HG02798 (cell line): ENCODE results near the gene MAF.

ENCODE experiments used
- ATAC-seq: cut with Tn5 transposase; IDR thresholded peaks from one replicate; pipeline ENCODE4 v1.9.1; 2021; ENCODE audit warnings: mild to moderate bottlenecking; ENCODE audit not compliant: unreplicated experiment, poor library complexity

MAF gene

DNA sequence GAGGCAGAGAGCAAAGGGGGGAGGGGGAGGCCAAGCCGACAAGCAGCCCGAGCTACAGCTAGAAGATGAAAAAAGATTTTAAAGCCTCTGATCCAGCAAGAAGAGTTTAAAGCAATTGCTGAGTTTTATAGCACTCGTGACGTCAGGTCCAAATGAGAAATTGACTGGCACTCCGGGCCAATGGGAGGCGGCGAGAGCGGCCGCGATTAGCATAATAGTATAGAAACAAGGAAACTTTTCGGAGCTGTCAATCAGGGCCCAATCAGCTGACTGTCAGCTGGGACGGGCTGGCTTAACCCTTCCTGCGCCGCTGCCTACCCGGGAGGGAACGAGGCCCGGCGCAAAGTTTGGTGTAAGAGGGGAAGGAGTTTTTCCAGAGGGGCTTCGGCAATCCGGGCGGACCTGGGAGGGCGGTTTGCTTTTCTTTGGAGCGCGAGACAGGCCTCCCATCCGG is at the start of gene MAF:
Gene MAF, minus strand, starts transcription at position 100 of the 454 bp plus-strand sequence. CDS start 835 bp downstream, outside the sequence.
- ATAC-seq, result peak; percentile 40

DNA sequence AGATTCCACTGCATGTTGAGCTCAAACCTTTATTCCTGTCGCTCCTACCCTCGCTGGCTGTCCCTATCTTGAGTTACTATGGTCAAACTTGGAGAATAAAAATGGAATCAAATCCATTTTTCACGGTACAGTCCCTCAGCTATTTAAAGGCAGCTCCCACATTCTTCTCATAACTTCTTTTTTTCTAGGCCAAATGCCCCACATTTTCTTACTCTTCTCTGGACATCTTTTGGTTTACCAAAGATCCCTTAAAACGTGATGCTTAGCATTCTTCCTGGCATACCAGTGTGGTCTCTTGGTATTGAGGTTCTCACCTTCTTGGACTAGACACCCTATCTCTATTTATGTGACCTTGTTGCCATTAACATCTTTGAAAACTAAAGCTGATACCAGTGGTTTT is 48.3 kb upstream of the MAF start:
- no peak for ATAC-seq

DNA sequence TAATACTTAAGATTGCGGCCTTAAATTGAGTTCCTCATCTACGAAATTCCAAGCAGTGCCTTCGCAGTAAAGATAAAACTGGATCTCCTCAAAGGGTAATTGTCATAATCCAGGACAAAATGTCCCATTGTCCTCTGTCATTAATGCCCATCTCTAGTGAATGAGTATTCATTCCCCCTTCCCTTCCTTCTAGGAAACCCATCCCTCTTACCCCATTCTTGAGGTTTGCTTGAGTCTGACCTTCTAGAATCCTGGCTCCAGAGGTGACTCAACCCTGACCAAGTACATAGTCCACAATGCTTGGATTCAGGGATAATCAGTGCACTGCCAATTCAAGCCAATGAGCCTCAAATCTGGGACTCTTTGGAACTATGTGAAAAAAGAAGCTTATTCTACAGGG is 47.0 kb upstream of the MAF start:
- ATAC-seq, result no peak

DNA sequence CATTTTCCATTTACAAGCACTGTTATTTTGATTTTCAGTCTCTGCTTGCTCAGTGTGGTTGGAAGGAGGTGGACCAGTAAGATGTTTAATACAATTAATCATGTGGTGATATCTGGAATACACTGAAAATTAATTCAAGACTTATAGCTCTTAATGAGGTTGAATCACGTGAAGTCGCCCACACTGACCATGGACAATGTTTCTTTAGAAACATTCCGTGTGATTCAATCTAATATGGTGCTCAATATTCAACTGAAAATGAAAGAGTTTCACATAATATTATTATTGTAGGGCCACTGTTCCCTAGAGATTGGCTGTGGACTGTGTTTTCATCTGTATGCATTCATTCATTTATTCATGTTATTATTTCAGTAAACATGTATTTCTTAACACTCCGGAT is 45.2 kb upstream of the MAF start:
- ATAC-seq, result no peak

DNA sequence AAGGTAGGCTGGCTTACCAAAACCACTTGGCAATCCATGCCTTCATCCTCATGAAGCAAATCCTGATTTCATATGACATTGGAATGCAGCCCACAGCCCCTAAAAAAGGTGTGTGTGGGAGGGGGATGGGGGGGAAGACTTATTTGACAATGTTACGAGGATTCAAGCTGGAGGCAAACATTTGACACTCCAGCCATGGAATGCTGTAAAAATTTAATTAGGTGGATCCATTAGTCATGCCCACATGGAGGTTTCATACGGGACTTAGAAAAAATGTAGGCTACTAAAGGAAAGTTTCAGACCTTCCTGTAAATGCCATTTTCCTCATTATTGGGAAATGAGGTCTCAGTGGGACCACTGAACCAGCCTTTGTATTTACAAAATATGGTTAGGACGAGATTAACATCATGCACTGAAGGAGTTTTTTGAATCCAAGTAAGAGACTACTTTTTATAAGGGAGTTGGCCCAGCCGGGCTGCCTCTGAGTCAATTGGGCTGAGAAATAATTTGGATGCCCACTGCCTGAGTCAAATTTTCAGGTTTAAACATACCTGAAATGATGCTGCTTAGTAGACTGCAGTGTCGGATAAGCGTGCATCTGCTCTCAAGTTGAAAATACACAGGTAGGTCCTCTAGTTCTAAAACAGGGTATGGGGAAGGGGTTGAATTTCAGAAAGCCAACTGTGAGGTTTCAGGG is 44.6 kb upstream of the MAF start:
- ATAC-seq, result no peak

DNA sequence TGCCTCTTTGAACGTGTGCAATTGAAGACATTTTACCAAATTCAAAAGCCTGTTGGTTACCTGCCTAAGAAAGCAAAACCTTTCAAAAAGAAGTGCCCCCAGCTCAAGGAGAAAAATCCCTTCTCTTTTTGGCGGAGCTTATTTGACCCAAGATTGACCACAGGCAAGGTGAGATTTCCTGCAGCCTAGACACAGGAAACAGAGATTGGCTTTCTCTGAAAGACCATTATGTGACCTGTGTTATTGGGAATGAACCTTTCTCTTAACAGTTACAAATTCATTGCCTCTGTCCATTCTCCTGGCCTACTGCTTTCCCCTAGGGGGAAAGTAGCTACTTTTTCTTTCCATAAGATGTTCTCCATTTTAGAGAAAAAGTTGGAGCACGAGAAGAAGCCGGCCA is 42.1 kb upstream of the MAF start:
- no peak for ATAC-seq

DNA sequence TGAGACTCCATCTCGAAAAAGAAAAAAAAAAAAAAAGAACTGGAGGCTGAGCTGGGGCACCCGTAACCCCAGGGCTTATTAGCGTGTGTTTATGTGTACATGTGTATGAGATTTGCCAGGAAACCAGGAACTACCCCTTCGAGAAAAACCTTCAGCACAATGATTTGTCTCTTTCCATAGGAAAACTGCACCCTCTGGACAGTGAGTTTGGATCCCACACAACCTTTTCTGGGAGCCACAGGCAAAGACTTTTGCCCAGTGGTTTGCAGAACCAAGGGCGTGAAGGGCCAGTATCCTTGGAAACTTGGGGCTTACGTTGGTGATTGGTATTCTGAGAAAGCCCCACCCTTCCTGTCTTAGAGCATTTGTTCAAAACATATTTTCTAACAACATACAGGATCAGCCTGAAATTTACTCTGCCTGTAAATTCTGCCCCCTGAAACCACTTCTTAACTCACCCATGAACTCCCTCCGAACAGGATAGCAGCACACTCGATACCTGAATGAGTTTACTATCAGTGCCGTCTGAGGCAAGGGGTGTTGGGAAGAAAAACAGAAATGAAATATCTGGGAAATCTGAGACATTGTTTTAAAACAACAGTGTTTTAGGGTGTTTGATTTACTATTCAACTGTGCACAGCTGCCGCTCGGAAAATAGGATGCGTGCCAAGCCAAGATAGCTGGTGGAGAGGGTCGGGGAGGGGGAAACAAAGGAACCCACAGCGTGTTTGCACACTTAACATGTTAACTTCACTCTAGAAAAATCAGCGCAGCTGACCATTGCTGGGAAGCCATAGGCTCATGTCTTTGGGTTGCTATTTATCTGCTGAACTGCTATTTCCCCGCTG is 40.2 kb upstream of the MAF start:
- no peak for ATAC-seq

DNA sequence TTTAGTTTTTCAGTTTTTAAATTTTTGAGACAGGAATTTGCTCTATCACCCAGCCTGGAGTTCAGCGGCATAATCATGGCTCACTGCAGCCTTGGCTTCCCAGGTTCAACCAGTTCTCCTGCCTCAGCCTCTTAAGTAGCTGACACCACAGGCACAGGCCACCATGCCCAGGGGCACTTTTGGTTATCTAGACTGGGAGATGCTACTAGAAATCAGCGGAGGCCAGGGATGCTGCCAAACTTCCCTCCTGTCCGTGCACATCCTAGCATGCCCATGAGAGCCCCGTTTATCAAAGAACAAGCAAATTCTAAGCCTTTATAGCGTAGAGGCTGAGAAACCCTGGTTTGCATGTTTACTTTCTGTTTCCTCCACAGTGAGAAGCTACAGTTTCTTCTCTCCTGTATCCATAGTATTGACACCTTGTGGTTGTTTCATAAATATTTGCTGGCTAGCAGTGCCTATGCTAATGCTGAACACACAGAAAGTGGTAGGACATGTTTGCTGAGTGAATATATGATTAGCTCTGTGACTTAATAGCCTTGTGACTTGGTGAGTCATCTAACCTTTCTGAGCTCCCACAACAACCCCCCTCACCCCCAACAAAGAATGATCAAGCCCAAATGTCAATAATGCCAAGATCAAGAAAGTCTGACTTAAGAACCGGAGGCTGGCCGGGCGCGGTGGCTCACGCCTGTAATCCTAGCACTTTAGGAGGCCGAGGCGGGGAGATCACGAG is 39.2 kb upstream of the MAF start:
- no peak for ATAC-seq

DNA sequence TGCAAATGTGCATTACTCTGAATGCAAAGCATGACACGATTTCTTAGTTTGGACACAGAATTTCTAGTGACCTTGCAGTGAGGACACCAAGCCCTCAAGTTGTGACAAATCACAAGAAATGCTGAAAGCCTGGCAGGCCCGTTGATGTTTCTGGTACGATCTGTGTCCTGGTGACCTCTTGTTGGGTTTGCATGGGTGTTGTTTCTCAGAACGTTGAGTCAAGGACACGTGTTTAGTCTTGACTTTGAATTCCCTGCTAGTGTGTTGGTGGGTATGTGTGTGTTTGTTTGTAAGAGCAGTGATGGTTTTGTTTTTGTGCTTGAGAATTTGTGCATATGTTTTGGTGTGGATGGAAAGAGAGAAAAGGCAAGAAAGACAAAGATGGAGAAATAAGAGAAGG is 37.8 kb upstream of the MAF start:
- ATAC-seq, result no peak

DNA sequence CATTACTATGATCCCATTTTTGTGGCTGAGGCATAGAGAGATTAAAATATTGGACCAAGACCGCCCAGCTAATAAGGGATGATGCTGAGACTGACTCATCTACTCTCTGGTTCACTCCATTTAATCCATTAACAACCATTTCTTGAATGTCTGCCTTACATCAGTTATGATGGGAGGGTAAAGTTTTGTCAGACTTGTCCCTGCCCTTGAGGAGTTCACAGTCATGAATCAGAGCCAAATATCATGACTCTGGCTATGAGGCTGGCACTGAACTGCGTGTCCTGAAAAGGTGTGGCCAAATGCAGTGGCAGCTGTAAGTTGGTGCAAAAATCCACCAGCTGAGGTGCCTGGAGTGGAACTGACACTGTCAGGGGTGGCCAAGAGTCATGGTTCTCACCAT is 35.0 kb upstream of the MAF start:
- no peak for ATAC-seq

DNA sequence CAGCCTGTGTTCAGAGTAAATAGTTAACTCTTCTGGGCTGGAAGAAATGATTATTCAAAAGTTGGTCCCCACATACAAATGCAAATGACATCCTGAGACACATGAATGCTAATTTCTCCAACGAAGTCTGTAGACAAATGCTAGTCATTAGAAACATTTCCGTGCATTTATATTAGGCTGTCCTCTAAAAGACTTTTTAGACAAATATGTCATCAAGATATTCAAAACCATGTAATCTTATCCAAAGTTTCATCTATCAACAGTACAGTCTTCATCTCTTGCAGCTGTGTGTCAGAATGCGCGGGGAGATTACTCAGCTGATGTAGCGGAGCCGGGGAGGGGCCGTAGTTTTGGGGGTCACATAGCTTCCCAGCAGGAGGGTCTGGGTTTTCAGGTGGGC is 33.8 kb upstream of the MAF start:
- ATAC-seq, result no peak

DNA sequence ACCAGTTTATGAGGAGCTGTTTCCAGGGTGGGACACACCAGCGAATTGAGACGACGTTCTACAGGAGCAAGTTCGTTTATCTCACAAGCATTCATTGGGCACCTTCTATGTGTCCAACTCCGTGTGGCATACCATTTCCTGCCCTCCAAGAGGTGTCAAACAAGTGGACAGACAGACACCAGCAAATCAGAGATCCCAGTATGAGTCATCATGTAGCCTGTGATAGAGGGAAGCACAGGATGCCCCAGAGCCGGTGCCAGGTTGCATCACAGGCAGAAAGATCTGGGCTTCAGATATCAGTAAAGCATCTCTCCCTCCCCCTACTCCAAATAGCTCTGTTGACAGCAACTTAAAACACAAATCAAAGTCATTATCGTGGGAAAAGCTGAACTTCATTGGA is 31.8 kb upstream of the MAF start:
- ATAC-seq, result no peak

DNA sequence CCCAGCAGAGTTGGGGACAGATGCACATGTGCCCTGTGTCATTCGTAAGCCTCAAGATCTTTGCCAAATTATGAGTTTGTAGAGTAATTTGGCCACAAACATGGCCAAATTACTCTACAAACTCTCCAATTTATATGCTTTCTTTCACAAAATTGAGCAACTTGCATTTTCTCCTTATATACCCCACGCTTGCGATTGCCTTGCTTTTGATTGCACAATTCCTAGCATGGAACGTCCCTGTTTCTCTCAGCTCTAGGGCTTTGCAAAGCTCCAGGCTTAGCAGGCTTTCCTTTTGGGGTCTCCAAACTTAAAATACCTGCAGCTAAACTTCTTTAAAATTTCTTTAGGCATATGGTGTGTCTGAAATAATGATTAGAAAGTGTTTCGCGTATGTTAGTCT is 28.5 kb upstream of the MAF start:
- ATAC-seq, result no peak

DNA sequence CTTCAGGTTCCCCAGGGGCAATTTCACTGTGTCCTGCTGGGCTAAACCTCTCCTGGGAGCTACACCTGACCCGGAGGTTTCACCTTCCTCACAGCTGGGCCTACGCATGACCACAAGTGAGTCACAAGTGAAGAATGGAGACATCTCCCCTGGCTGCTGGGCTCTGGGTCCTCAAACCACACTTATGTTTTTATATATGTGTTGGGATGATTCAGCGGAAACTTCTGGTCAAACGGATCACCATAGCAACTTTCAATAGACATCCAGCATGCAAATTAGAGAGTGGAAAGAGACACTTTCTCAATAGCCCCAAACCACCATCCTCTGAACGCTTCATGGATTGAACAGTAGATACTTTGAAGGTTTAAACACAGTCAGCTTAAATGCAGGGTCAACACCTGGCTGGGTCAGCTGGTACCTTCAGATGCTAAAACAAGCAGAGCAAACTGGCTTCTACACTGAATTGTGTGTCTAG is 28.0 kb upstream of the MAF start:
- peak; percentile 83 for ATAC-seq

DNA sequence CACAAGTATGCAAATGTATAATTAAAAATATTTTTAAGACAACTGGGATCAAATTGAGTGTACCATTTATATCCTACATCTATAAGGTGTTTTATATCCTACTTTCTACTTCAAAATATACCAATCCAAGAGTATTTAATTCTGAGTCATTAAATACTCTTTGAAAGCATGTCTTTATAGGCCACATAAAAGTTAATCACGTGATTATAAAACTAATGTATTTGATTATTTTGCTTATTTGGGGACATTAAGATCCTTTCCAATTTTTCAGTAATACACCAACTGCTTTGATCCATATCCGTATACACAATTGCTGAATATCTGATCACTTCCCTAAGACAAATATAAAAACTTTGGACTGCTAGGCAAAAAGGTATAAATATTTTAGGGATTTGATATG is 26.6 kb upstream of the MAF start:
- no peak for ATAC-seq

DNA sequence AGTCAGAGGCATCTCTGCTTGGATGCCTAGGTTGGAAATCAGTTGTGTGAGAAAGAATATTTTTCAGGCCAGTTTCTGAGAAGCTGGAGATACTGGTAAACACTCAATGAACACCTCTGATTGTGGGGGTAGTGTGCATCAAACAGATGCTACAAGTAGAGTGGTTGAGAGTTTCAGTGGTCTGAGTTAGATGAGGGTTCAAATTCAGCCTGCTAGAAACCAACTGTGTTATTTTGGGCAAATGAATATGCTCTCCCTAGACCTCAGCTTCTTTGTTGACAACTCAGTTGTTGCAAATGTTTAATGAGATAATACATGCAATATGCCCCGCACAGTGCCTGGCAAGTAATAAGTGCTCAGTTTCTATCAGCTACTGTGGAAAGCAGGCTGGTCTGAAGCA is 25.2 kb upstream of the MAF start:
- ATAC-seq, result no peak

DNA sequence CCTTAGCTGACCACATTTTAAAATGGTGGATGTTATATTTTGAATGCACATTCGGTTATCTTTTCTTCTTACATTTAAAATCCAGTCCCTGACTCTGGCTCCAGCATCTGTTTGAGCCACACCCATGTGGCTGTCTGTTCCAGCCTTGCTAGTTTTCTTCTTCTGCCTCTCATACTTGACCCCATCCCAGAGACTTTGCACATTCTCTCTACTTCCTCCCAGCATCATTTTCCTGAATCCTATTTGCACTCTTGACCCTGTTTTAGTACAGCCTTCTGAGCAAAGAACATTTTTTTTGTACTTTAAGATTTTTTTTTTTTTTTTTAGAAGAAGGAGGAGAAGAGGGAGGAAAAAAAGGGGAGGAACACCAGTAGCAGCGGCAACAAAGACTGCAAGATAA is 23.3 kb upstream of the MAF start:
- no peak for ATAC-seq

DNA sequence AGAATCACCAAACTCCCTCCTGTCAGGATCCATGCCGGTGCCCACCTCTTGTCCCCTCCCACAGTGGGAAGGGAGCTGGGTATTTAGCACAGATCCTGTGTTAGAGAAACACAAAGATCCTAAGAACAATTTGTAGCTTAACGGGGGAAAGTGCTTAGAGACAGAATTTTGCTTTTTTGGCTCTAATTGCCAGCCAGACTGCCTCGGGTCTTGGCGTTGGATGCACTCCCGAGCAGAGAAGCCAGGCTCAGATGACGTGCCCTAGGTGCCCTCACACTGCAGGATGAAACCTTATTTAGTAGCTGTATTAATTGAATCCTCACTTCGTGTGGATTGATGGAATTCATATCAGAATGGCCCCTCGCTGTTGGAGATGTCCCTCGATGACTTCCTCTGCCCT is 22.5 kb upstream of the MAF start:
- no peak for ATAC-seq

DNA sequence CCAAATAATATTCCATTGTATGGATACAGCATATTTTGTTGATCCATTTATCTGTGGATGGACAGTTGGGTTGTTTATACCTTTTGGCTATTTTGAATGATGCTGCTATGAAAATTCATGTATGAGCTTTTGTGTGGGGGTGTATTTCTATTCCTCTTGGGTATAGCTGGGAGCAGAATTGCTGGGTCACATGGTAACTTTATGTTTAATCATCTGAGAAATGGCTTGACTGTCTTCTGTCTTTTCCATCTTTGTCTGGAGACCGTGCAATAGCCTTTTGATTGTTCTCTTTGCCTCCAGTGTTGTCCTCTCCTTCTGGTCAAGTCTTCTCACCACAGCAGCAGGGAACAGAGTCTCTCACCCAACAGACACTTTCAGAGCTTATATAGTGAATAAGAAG is 20.5 kb upstream of the MAF start:
- no peak for ATAC-seq

DNA sequence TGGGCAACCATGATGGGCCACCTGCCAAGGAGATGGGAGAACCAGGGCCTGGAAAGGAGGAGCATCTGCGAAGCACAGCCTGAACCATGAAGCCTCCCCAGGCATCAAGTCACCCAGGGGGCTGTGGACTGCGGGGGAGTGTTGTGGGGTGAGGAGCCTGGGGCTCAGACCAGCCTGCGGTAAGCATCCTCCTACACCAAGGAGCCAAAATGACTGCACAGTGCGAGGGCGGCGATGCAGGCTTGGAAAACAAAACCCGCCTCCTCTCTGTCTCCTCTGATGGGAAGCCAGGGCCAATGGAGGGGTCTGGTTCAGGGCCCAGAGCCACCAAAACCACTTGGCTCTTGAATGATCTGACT is 18.1 kb upstream of the MAF start:
- ATAC-seq, result no peak

DNA sequence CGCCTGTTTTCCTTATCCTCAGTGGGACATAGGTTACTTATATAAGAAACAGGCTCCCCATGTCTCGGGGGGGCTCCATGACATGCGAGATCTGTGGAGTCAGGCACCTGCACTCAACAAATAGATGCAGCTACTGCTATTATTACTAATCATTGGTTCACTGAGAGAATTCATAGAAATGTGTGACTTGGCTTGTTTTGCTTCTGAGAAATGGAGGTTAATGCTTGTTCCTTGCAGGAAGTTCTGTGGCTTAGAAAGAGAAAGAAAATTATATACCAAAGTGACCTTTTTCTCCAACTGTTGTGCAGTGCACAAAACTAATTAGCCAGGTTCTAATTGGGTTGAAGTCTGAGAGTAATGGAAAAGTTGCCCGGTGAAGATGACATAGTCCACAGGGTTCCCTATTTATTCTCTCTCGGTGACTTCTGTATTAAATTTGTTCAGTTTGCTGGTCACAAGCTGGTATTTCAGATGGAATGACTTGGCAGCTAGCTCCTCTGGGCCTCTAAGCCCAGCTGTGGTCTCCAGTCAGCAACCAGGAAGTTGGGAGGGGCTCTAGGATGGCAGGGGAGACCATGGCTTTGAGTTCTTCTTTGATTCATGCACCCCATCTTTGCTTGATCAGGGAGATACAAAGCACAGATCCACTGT is 17.6 kb upstream of the MAF start:
- ATAC-seq, result no peak
